Activated CD4-positive, alpha-beta memory T cell treated with anti-CD3 and anti-CD28 coated beads, Interleukin-2, amount 10 ng/mL, durations not matched to agents 7 days and 5 days (primary cell): ENCODE data around the gene USP17L12. TPM values are rescaled to one million over a fixed set of nuclear protein-coding genes. Genes with fewer than 3 reads are reported as not detected.
"Not testable (repeated sequence)": the region's sequence is repeated elsewhere in the genome, so short reads cannot be mapped to it uniquely, and the experiment has no call there.

Source experiments
- CTCF ChIA-PET: fragments of 350-600 bp; sonication (Branson Sonifier 250); formaldehyde crosslinking; loops from one replicate; lab custom pipeline; 2021; ENCODE audit warnings: antibody characterized with exemption, inconsistent platforms; lab: Charles Lee
- POLR2A ChIA-PET: fragments of 350-600 bp; sonication (Branson Sonifier 250); formaldehyde crosslinking; loops from one replicate; lab custom pipeline; 2021; ENCODE audit warnings: antibody characterized with exemption; lab: Charles Lee
- DNase-seq: peaks from one replicate; pipeline ENCODE4 v3.0.0-alpha.2; 2020
- H3K27ac Mint-ChIP-seq: one replicate; pipeline ENCODE4 v1.8.0; 2021; ENCODE audit warnings: mild to moderate bottlenecking, mixed read lengths
- H3K27me3 Mint-ChIP-seq: one replicate; pipeline ENCODE4 v1.8.0; 2021; ENCODE audit warnings: mixed read lengths
- H3K36me3 Mint-ChIP-seq: one replicate; pipeline ENCODE4 v1.8.0; 2021; ENCODE audit warnings: low read depth, mixed read lengths
- H3K4me1 Mint-ChIP-seq: one replicate; pipeline ENCODE4 v1.8.0; 2021; ENCODE audit warnings: mixed read lengths
- H3K4me3 Mint-ChIP-seq: one replicate; pipeline ENCODE4 v1.8.0; 2021; ENCODE audit warnings: mild to moderate bottlenecking, mixed read lengths
- H3K9me3 Mint-ChIP-seq: one replicate; pipeline ENCODE4 v1.8.0; 2021; ENCODE audit warnings: mixed read lengths
- total RNA-seq, 2 experiments: library from RNA; stranded (reverse); gene quantifications; one replicate each; pipeline ENCODE4 v1.2.3, GENCODE V29; 2021

Gene USP17L12, protein sequence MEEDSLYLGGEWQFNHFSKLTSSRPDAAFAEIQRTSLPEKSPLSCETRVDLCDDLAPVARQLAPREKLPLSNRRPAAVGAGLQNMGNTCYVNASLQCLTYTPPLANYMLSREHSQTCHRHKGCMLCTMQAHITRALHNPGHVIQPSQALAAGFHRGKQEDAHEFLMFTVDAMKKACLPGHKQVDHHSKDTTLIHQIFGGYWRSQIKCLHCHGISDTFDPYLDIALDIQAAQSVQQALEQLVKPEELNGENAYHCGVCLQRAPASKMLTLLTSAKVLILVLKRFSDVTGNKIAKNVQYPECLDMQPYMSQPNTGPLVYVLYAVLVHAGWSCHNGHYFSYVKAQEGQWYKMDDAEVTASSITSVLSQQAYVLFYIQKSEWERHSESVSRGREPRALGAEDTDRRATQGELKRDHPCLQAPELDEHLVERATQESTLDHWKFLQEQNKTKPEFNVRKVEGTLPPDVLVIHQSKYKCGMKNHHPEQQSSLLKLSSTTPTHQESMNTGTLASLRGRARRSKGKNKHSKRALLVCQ
- not detected for total RNA-seq

DNA sequence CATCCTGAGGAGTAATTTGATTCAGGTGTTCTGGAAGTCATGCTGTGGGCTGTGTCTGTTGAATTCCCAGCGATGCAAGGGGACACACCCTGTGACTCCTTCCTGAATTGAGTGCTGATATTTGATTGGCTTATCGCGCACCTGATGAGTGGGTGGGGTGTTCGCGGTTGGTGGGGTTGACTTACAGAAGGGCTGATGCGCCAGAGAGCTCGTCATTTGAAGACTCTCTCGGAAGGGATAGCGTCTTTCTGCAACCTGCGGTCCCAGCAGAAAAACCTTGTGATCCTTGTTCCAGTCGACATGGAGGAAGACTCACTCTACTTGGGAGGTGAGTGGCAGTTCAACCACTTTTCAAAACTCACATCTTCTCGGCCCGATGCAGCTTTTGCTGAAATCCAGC is at the start of gene USP17L12:
Gene USP17L12 (plus strand): TSS at position 301 of the 400 bp plus-strand sequence. CDS start 0 bp downstream, at position 301.
- H3K4me3 Mint-ChIP-seq, H3K4me1 Mint-ChIP-seq, H3K27ac Mint-ChIP-seq, DNase-seq, H3K36me3 Mint-ChIP-seq, H3K9me3 Mint-ChIP-seq, POLR2A ChIA-PET, CTCF ChIA-PET, H3K27me3 Mint-ChIP-seq: not testable (repeated sequence)

DNA sequence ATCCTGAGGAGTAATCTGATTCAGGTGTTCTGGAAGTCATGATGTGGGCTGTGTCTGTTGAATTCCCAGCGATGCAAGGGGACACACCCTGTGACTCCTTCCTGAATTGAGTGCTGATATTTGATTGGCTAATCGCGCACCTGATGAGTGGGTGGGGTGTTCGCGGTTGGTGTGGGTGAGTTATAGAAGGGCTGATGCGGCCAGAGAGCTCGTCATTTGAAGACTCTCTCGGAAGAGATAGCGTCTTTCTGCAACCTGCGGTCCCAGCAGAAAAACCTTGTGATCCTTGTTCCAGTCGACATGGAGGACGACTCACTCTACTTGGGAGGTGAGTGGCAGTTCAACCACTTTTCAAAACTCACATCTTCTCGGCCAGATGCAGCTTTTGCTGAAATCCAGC is 9.6 kb upstream of the USP17L12 start, which contains the start of gene USP17L10:
Gene USP17L10 (plus strand): TSS at position 301 of the 400 bp plus-strand sequence. CDS start 0 bp downstream, at position 301.
- POLR2A ChIA-PET, H3K9me3 Mint-ChIP-seq, H3K27me3 Mint-ChIP-seq, H3K4me3 Mint-ChIP-seq, DNase-seq, H3K36me3 Mint-ChIP-seq, H3K27ac Mint-ChIP-seq, CTCF ChIA-PET, H3K4me1 Mint-ChIP-seq: not testable (repeated sequence)

DNA sequence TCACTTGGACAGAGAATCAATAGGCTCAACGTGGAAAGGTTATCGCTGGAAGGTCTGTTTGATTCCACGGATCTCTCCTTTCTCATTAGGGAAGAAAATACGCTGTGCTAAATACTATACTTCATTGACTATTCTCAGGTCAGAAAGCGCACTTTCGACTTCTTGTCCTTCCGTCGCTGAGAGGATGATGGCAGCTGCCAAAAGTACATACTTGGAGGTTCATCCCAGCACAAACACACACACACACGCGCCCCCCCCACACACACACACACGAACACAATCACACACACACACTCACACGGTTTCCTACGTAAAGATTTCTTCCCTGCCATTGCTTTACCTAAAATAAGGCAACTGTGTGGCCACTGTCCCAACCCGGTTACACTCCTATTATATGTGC is 5.3 kb upstream of the USP17L12 start:
- H3K9me3 Mint-ChIP-seq, H3K36me3 Mint-ChIP-seq, H3K27ac Mint-ChIP-seq, H3K4me1 Mint-ChIP-seq, DNase-seq, POLR2A ChIA-PET, H3K27me3 Mint-ChIP-seq, CTCF ChIA-PET, H3K4me3 Mint-ChIP-seq: not testable (repeated sequence)

DNA sequence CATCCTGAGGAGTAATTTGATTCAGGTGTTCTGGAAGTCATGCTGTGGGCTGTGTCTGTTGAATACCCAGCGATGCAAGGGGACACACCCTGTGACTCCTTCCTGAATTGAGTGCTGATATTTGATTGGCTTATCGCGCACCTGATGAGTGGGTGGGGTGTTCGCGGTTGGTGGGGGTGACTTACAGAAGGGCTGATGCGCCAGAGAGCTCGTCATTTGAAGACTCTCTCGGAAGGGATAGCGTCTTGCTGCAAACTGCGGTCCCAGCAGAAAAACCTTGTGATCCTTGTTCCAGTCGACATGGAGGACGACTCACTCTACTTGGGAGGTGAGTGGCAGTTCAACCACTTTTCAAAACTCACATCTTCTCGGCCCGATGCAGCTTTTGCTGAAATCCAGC is 4.8 kb upstream of the USP17L12 start, which contains the start of gene USP17L11:
Gene USP17L11 (plus strand): TSS at position 301 of the 400 bp plus-strand sequence. CDS start 0 bp downstream, at position 301.
- DNase-seq, H3K27ac Mint-ChIP-seq, H3K27me3 Mint-ChIP-seq, H3K4me3 Mint-ChIP-seq, H3K9me3 Mint-ChIP-seq, H3K36me3 Mint-ChIP-seq, CTCF ChIA-PET, POLR2A ChIA-PET, H3K4me1 Mint-ChIP-seq: not testable (repeated sequence)

DNA sequence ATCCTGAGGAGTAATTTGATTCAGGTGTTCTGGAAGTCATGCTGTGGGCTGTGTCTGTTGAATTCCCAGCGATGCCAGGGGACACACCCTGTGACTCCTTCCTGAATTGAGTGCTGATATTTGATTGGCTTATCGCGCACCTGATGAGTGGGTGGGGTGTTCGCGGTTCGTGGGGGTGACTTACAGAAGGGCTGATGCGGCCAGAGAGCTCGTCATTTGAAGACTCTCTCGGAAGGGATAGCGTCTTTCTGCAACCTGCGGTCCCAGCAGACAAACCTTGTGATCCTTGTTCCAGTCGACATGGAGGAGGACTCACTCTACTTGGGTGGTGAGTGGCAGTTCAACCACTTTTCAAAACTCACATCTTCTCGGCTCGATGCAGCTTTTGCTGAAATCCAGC is 4.6 kb downstream of the USP17L12 start, which contains the start of gene USP17L13:
Gene USP17L13 (plus strand): TSS at position 301 of the 400 bp plus-strand sequence. CDS start 0 bp downstream, at position 301.
- H3K27ac Mint-ChIP-seq, DNase-seq, H3K9me3 Mint-ChIP-seq, H3K36me3 Mint-ChIP-seq, H3K4me1 Mint-ChIP-seq, POLR2A ChIA-PET, CTCF ChIA-PET, H3K4me3 Mint-ChIP-seq, H3K27me3 Mint-ChIP-seq: not testable (repeated sequence)

DNA sequence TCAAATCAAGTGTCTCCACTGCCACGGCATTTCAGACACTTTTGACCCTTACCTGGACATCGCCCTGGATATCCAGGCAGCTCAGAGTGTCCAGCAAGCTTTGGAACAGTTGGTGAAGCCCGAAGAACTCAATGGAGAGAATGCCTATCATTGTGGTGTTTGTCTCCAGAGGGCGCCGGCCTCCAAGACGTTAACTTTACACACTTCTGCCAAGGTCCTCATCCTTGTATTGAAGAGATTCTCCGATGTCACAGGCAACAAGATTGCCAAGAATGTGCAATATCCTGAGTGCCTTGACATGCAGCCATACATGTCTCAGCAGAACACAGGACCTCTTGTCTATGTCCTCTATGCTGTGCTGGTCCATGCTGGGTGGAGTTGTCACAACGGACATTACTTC is 10.3 kb downstream of the USP17L12 start:
- CTCF ChIA-PET, DNase-seq, H3K4me1 Mint-ChIP-seq: not testable (repeated sequence)

DNA sequence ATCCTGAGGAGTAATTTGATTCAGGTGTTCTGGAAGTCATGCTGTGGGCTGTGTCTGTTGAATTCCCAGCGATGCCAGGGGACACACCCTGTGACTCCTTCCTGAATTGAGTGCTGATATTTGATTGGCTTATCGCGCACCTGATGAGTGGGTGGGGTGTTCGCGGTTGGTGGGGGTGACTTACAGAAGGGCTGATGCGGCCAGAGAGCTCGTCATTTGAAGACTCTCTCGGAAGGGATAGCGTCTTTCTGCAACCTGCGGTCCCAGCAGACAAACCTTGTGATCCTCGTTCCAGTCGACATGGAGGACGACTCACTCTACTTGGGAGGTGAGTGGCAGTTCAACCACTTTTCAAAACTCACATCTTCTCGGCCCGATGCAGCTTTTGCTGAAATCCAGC is 14.1 kb downstream of the USP17L12 start, which contains the start of gene USP17L15:
Gene USP17L15 (plus strand): TSS at position 301 of the 400 bp plus-strand sequence. CDS start 0 bp downstream, at position 301.
- H3K4me1 Mint-ChIP-seq, H3K27me3 Mint-ChIP-seq, H3K9me3 Mint-ChIP-seq, POLR2A ChIA-PET, DNase-seq, H3K4me3 Mint-ChIP-seq, H3K27ac Mint-ChIP-seq, H3K36me3 Mint-ChIP-seq, CTCF ChIA-PET: not testable (repeated sequence)

More for the DNA sequence above, 10.3 kb downstream of the USP17L12 start:
- H3K36me3 Mint-ChIP-seq, H3K27me3 Mint-ChIP-seq, H3K27ac Mint-ChIP-seq, H3K4me3 Mint-ChIP-seq, H3K9me3 Mint-ChIP-seq, POLR2A ChIA-PET: not testable (repeated sequence)

DNA sequence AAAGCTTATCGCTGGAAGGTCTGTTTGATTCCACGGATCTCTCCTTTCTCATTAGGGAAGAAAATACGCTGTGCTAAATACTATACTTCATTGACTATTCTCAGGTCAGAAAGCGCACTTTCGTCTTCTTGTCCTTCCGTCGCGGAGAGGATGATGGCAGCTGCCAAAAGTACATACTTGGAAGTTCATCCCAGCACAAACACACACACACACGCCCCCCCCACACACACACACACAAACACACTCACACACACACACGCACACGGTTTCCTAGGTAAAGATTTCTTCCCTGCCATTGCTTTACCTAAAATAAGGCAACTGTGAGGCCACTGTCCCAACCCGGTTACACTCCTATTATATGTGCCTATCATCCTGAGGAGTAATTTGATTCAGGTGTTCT is 18.5 kb downstream of the USP17L12 start:
- CTCF ChIA-PET, H3K27me3 Mint-ChIP-seq, H3K4me3 Mint-ChIP-seq, H3K27ac Mint-ChIP-seq, H3K4me1 Mint-ChIP-seq, H3K9me3 Mint-ChIP-seq, POLR2A ChIA-PET, H3K36me3 Mint-ChIP-seq, DNase-seq: not testable (repeated sequence)

DNA sequence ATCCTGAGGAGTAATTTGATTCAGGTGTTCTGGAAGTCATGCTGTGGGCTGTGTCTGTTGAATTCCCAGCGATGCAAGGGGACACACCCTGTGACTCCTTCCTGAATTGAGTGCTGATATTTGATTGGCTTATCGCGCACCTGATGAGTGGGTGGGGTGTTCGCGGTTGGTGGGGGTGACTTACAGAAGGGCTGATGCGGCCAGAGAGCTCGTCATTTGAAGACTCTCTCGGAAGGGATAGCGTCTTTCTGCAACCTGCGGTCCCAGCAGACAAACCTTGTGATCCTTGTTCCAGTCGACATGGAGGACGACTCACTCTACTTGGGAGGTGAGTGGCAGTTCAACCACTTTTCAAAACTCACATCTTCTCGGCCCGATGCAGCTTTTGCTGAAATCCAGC is 23.6 kb downstream of the USP17L12 start, which contains the start of gene USP17L17:
Gene USP17L17 (plus strand): TSS at position 301 of the 400 bp plus-strand sequence. CDS start 0 bp downstream, at position 301.
- POLR2A ChIA-PET, H3K27ac Mint-ChIP-seq, H3K27me3 Mint-ChIP-seq, H3K9me3 Mint-ChIP-seq, CTCF ChIA-PET, H3K36me3 Mint-ChIP-seq, DNase-seq, H3K4me1 Mint-ChIP-seq, H3K4me3 Mint-ChIP-seq: not testable (repeated sequence)

DNA sequence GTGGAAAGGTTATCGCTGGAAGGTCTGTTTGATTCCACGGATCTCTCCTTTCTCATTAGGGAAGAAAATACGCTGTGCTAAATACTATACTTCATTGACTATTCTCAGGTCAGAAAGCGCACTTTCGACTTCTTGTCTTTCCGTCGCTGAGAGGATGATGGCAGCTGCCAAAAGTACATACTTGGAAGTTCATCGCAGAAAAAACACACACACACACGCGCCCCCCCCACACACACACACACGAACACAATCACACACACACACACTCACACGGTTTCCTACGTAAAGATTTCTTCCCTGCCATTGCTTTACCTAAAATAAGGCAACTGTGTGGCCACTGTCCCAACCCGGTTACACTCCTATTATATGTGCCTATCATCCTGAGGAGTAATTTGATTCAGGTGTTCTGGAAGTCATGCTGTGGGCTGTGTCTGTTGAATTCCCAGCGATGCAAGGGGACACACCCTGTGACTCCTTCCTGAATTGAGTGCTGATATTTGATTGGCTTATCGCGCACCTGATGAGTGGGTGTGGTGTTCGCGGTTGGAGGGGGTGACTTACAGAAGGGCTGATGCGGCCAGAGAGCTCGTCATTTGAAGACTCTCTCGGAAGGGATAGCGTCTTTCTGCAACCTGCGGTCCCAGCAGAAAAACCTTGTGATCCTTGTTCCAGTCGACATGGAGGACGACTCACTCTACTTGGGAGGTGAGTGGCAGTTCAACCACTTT is 28.2 kb downstream of the USP17L12 start, which contains the start of gene USP17L18:
Gene USP17L18 (plus strand): TSS at position 678 of the 728 bp plus-strand sequence. CDS start 0 bp downstream, at position 678.
- H3K9me3 Mint-ChIP-seq, POLR2A ChIA-PET, CTCF ChIA-PET, H3K27ac Mint-ChIP-seq, H3K27me3 Mint-ChIP-seq, H3K4me3 Mint-ChIP-seq, H3K36me3 Mint-ChIP-seq, H3K4me1 Mint-ChIP-seq: not testable (repeated sequence)
- DNase-seq = peak; percentile 14

DNA sequence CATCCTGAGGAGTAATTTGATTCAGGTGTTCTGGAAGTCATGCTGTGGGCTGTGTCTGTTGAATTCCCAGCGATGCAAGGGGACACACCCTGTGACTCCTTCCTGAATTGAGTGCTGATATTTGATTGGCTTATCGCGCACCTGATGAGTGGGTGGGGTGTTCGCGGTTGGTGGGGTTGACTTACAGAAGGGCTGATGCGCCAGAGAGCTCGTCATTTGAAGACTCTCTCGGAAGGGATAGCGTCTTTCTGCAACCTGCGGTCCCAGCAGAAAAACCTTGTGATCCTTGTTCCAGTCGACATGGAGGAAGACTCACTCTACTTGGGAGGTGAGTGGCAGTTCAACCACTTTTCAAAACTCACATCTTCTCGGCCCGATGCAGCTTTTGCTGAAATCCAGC is 33.1 kb downstream of the USP17L12 start, which contains the start of gene USP17L19:
Gene USP17L19 (plus strand): TSS at position 301 of the 400 bp plus-strand sequence. CDS start 0 bp downstream, at position 301.
- H3K9me3 Mint-ChIP-seq, H3K27me3 Mint-ChIP-seq, H3K36me3 Mint-ChIP-seq, CTCF ChIA-PET, H3K4me1 Mint-ChIP-seq, DNase-seq, H3K27ac Mint-ChIP-seq, H3K4me3 Mint-ChIP-seq, POLR2A ChIA-PET: not testable (repeated sequence)

DNA sequence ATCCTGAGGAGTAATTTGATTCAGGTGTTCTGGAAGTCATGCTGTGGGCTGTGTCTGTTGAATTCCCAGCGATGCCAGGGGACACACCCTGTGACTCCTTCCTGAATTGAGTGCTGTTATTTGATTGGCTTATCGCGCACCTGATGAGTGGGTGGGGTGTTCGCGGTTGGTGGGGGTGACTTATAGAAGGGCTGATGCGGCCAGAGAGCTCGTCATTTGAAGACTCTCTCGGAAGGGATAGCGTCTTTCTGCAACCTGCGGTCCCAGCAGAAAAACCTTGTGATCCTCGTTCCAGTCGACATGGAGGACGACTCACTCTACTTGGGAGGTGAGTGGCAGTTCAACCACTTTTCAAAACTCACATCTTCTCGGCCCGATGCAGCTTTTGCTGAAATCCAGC is 37.9 kb downstream of the USP17L12 start, which contains the start of gene USP17L20:
Gene USP17L20 (plus strand): TSS at position 301 of the 400 bp plus-strand sequence. CDS start 0 bp downstream, at position 301.
- H3K9me3 Mint-ChIP-seq, POLR2A ChIA-PET, H3K27ac Mint-ChIP-seq, H3K4me3 Mint-ChIP-seq, H3K36me3 Mint-ChIP-seq, H3K27me3 Mint-ChIP-seq, DNase-seq, H3K4me1 Mint-ChIP-seq, CTCF ChIA-PET: not testable (repeated sequence)

DNA sequence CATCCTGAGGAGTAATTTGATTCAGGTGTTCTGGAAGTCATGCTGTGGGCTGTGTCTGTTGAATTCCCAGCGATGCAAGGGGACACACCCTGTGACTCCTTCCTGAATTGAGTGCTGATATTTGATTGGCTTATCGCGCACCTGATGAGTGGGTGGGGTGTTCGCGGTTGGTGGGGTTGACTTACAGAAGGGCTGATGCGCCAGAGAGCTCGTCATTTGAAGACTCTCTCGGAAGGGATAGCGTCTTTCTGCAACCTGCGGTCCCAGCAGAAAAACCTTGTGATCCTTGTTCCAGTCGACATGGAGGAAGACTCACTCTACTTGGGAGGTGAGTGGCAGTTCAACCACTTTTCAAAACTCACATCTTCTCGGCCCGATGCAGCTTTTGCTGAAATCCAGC is 42.6 kb downstream of the USP17L12 start, which contains the start of gene USP17L21:
Gene USP17L21 (plus strand): TSS at position 301 of the 400 bp plus-strand sequence. CDS start 0 bp downstream, at position 301.
- H3K27ac Mint-ChIP-seq, DNase-seq, CTCF ChIA-PET, H3K4me1 Mint-ChIP-seq, H3K36me3 Mint-ChIP-seq, H3K4me3 Mint-ChIP-seq, H3K9me3 Mint-ChIP-seq, H3K27me3 Mint-ChIP-seq, POLR2A ChIA-PET: not testable (repeated sequence)
